GM19035 (cell line): ENCODE data around the gene BCL11A.

Experiments
- ATAC-seq: cut with Tn5 transposase; IDR thresholded peaks from one replicate; pipeline ENCODE4 v1.9.1; 2021; ENCODE audit not compliant: unreplicated experiment

BCL11A gene

GRCh38 chr2:60528281-60529020 lies 25.0 kb downstream of the BCL11A start:
- ATAC-seq, result no peak

- ATAC-seq, result no peak
Measured at GRCh38 chr2:60527762-60528161, 25.7 kb downstream of the BCL11A start.

DNA sequence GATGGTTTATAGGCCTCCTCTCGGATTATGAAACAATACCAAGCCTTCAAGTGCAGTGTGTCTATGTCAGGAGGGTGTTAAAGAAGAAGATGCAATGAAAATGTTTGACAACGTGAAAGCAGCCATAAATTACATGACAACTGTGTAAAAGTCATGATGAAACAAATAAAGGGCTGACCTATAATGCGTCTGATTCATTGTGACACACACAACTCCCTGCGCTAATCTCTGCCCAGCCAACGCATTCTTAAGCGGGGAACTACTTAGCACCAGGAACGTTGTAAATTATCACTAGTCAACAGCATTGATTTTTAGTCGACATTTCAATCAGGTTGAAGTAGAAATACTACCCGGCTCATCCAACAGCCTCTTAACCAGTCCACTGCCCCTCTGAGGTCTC lies 26.8 kb downstream of the BCL11A start:
- no peak for ATAC-seq

- ATAC-seq, result no peak
Measured at GRCh38 chr2:60525899-60526298, 27.6 kb downstream of the BCL11A start.

DNA sequence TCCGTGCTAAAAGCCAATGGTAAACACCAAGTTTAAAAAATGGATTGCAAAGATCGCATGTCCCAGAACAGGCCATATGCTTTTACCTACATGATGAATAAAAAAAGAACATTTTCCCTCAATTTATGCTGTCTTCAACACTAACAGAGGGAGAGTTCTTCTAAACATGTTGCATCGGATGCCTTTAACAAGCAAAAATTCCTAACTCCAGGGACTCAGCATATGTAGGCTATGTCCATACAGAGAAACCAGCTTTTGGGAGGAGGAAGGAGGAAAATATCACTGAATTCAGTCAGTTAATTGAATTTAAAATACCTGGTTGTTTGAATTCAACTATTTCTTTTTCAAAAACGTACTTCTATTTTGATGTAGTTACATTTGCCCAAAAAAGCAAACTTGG lies 28.6 kb downstream of the BCL11A start:
- ATAC-seq, result no peak

DNA sequence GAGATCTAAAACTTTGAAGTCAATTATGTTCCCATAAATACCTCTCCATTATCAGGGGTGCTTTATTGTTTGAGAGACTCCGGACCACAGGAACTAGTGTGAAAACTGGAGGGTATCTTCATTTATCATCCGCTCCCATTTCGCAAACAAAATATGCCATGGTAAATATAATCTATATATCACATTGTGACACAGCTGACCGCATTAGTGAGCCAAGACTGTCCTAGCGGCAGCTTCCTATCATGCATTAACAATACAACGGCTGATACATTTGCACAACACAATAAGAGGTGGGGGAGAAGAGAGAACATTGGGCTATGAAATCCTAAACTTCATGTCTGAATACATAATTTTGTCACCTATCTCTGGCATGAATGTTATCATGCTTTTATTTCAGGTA lies 29.5 kb downstream of the BCL11A start:
- ATAC-seq, result no peak

GRCh38 chr2:60522462-60522861 lies 31.0 kb downstream of the BCL11A start:
- ATAC-seq, result no peak

DNA sequence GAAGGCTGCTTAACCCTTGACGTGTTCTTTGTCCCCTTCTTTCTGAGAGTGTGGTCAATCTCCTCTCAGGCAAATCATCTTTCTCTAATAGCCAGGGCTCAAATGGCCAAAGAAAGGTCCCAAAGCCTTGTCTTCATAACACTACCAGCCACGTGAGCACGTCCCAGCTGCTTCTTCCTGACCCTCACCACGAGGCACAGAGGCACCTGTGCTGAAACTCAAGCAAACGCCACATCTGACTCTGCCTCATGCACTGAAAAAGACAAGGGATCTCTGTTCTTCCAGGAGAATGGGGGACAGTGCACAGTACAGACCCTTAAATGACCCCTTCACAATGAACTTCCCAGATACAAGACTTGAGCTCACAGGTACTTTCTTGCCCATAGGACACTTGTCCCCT lies 31.8 kb downstream of the BCL11A start:
- ATAC-seq, result no peak

- no peak for ATAC-seq
Measured at GRCh38 chr2:60520917-60521539, 32.4 kb downstream of the BCL11A start.

GRCh38 chr2:60520151-60520876 lies 33.1 kb downstream of the BCL11A start:
- ATAC-seq, result no peak

GRCh38 chr2:60519231-60519863 lies 34.1 kb downstream of the BCL11A start:
- no peak for ATAC-seq

DNA sequence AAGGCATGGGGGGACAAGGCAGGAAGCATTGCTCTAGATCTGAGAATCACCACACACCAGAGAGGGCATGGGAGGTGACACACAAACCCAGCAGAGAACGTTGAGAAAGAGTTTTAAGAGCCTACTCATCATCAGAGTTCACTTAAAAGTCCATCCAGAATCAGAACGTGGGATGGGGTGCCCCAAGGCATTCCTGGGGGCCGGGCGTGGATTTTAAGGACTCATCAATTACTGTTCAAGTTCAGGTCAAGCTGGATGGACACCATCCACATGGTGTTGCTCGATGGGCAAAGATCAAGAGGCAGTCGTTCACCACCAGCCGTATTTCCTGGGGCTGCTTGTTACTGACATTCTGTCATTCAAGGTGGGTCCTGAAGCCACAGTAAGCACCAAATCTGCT lies 34.9 kb downstream of the BCL11A start:
- no peak for ATAC-seq

DNA sequence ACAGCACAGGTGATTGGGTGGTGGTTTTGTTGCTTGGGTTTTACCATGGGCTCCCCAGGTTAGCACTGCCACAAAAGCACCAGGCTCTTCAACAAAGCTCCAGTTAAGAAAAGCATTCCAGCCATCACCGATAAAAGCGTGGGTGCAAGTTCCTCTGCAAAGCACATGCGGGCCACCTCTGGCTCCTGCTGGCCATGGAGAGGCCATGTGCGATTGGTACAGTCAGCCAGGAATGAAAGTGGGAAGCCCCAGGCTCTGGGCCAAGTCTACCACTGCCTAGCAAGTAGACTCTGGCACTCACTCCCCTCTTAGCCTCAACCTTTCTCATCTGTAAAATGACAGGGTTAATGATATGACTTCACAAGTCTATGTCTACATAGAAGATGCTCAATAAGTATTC lies 36.0 kb downstream of the BCL11A start:
- ATAC-seq, result no peak

DNA sequence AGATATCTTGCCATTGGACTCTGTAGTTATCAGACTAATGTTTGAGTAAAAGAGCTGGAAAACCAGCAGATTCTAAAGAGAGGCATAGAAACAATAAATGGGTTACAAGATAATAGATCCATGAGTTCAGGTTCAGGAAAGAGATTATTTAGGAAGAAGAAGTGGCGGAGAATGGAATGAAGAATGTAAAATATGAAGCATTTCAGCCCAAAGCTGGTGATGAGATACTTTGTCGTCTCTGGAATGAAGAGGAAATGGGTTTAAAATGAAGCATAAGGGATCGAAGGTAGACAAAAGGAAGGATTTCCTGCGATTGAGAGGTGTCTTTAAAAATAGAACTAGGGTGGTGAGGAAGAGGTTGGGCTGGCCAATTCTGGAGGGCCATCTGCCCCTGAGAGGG lies 36.6 kb downstream of the BCL11A start:
- ATAC-seq, result no peak

GRCh38 chr2:60516383-60516811 lies 37.1 kb downstream of the BCL11A start:
- no peak for ATAC-seq

GRCh38 chr2:60515721-60516226 lies 37.7 kb downstream of the BCL11A start:
- ATAC-seq, result peak; percentile 88

DNA sequence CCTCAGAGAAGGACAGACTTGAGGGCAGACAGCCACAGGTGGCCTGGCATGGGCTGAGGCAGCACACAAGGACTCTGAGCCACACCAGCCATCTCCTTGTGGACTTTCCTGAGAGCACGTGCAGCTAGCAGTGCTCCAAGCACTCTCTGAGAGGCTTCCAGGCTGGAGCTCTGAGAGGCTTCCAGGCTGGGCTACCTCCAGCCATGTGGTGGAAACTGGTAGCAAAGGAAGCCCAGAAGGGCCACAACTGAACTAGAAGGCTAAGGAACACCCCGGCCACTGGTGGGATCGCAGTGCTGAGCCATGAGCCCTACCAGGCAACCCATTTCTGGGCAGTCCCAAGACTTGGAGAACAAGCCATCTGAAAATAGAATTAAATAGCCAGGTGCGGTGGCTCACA lies 39.5 kb downstream of the BCL11A start:
- ATAC-seq, result no peak

- ATAC-seq, result no peak
Measured at GRCh38 chr2:60513191-60513590, 40.3 kb downstream of the BCL11A start.

DNA sequence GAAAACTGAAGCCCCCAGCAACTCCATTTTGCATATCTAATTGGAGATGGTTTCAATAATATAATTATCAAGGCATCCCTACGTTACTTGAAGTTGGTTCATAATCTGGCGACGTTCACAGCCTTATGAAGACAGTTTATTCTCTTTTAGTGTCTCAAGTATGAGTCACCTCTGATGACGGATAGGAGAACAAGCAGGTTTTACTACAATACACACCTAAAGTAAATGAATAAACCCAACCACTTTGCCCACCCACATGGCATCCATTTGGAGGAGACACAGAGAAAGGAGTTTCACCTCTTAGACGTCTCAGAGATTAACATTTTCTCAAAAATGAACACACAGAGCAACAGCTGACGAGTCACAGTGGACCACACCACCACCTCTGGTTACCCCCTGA lies 40.8 kb downstream of the BCL11A start:
- ATAC-seq, result no peak

- ATAC-seq, result no peak
Measured at GRCh38 chr2:60512062-60512622, 41.3 kb downstream of the BCL11A start.

GRCh38 chr2:60510713-60511112 lies 42.7 kb downstream of the BCL11A start:
- ATAC-seq, result no peak
